WTC11 (cell line): ENCODE results near the gene HSPBAP1.

Source experiments
- ATF2 ChIP-seq: sonication (generic); formaldehyde crosslinking; IDR thresholded peaks from 2 replicates; pipeline ENCODE4 v1.8.1; 2022; ENCODE audit warnings: low read depth, missing genetic modification reagents, borderline replicate concordance
- CTCF ChIP-seq: fragments of 200-600 bp; IDR thresholded peaks from 2 replicates; pipeline ENCODE4 v1.8.0; 2022; ENCODE audit warnings: antibody characterized with exemption
- E2F1 ChIP-seq: sonication (generic); formaldehyde crosslinking; IDR thresholded peaks from 2 replicates; pipeline ENCODE4 v1.8.0; 2022; ENCODE audit warnings: mild to moderate bottlenecking, missing genetic modification reagents
- ESRRA ChIP-seq: sonication (generic); formaldehyde crosslinking; IDR thresholded peaks from 2 replicates; pipeline ENCODE4 v1.8.1; 2022; ENCODE audit warnings: mild to moderate bottlenecking, missing genetic modification reagents, borderline replicate concordance
- FOXJ3 ChIP-seq: sonication (generic); formaldehyde crosslinking; IDR thresholded peaks from 2 replicates; pipeline ENCODE4 v1.9.0; 2021; ENCODE audit warnings: missing genetic modification reagents, mild to moderate bottlenecking, borderline replicate concordance
- FOXK1 ChIP-seq: sonication (generic); formaldehyde crosslinking; IDR thresholded peaks from 2 replicates; pipeline ENCODE4 v1.8.0; 2022; ENCODE audit warnings: mild to moderate bottlenecking, moderate library complexity, missing genetic modification reagents
- NFE2L1 ChIP-seq: sonication (generic); formaldehyde crosslinking; IDR thresholded peaks from 2 replicates; pipeline ENCODE4 v1.8.1; 2023; ENCODE audit warnings: missing genetic modification reagents
- NR2C2 ChIP-seq: sonication (generic); formaldehyde crosslinking; IDR thresholded peaks from 2 replicates; pipeline ENCODE4 v1.8.0; 2022; ENCODE audit warnings: mild to moderate bottlenecking, missing genetic modification reagents
- USF2 ChIP-seq: sonication (generic); formaldehyde crosslinking; IDR thresholded peaks from 2 replicates; pipeline ENCODE4 v1.8.1; 2023; ENCODE audit warnings: mild to moderate bottlenecking, missing genetic modification reagents, moderate library complexity
- ZBTB21 ChIP-seq: sonication (generic); formaldehyde crosslinking; IDR thresholded peaks from 2 replicates; pipeline ENCODE4 v1.8.1; 2023; ENCODE audit warnings: mild to moderate bottlenecking, missing genetic modification reagents, borderline replicate concordance
- ZNF263 ChIP-seq: sonication (generic); formaldehyde crosslinking; IDR thresholded peaks from 2 replicates; pipeline ENCODE4 v1.8.1; 2022; ENCODE audit warnings: low read depth, mild to moderate bottlenecking, moderate library complexity, missing genetic modification reagents
- TF ChIP-seq, protein P1 (sequence below): sonication (generic); formaldehyde crosslinking; IDR thresholded peaks from 2 replicates; pipeline ENCODE4 v1.8.0; 2022; ENCODE audit warnings: mild to moderate bottlenecking, missing genetic modification reagents
- TF ChIP-seq, protein P2 (sequence below): sonication (generic); formaldehyde crosslinking; conservative IDR thresholded peaks from 2 replicates; pipeline ENCODE4 v1.8.1; 2022; ENCODE audit warnings: mild to moderate bottlenecking, missing genetic modification reagents
- TF ChIP-seq, protein P3 (sequence below): fragments of 250-450 bp; sonication (Bioruptor Pico); IDR thresholded peaks from 2 replicates; pipeline ENCODE4 v2.1.2; 2022; ENCODE audit warnings: mild to moderate bottlenecking, moderate library complexity

DNA sequence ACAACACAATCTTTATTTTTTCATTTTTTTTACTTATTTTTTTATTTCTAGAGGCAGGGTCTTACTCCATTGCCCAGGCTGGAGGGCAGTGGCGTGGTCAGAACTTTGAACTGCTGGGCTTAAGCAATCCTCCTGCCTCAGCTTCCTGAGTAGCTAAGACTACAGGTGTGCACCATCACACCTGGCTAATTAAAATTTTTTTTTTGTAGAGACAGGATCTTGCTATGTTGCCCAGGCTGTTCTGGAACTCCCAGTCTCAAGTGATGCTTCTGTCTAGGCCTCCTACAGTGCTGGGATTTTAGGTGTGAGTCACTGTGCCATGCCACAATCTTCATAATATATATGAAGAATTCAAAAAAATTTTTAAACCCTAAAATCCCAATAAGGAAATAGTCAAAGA, 20.8 kb downstream of the HSPBAP1 start:
- TF ChIP-seq CTCF, result no peak
- TF ChIP-seq NFE2L1 (CRISPR knock-in tag), result no peak
- no peak for TF ChIP-seq ZBTB21 (CRISPR knock-in tag)
- TF ChIP-seq, protein P1, sequence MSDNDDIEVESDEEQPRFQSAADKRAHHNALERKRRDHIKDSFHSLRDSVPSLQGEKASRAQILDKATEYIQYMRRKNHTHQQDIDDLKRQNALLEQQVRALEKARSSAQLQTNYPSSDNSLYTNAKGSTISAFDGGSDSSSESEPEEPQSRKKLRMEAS, result no peak
- TF ChIP-seq NR2C2 (CRISPR knock-in tag), result no peak
- no peak for TF ChIP-seq ESRRA (CRISPR knock-in tag)
- no peak for TF ChIP-seq E2F1
- TF ChIP-seq FOXJ3, result no peak
- TF ChIP-seq, protein P2, sequence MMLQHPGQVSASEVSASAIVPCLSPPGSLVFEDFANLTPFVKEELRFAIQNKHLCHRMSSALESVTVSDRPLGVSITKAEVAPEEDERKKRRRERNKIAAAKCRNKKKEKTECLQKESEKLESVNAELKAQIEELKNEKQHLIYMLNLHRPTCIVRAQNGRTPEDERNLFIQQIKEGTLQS, result no peak
- TF ChIP-seq ZNF263 (CRISPR knock-in tag), result no peak
- no peak for TF ChIP-seq FOXK1 (CRISPR knock-in tag)
- TF ChIP-seq, protein P3, sequence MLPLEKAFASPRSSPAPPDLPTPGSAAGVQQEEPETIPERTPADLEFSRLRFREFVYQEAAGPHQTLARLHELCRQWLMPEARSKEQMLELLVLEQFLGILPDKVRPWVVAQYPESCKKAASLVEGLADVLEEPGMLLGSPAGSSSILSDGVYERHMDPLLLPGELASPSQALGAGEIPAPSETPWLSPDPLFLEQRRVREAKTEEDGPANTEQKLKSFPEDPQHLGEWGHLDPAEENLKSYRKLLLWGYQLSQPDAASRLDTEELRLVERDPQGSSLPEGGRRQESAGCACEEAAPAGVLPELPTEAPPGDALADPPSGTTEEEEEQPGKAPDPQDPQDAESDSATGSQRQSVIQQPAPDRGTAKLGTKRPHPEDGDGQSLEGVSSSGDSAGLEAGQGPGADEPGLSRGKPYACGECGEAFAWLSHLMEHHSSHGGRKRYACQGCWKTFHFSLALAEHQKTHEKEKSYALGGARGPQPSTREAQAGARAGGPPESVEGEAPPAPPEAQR (CRISPR knock-in tag), result no peak
- no peak for TF ChIP-seq ATF2 (CRISPR knock-in tag)
- no peak for TF ChIP-seq USF2
